ENCODE results near the gene GPX7.

- TF ChIP-seq CTCF (IDR thresholded peaks at IDR 0.05), result no peak
- TF ChIP-seq POLR2A (IDR thresholded peaks at IDR 0.05), result no peak
- no peak for TF ChIP-seq POLR2AphosphoS5 (IDR thresholded peaks at IDR 0.05)
These were observed 20.0 kb upstream of the GPX7 start for GRCh38 chr1:52582116-52582696.

Data from prostate gland (tissue), 2 donors.